OCI-LY7 (cell line): ENCODE measurements around the gene DTNB.

Source experiments
- EZH2phosphoT487 ChIP-seq: fragments of 200-600 bp; sonication (generic); IDR thresholded peaks from 2 replicates; pipeline ENCODE4 v1.6.1; 2018; ENCODE audit warnings: low read depth, borderline replicate concordance, mild to moderate bottlenecking, mixed run types, antibody characterized with exemption, low read length, moderate library complexity, mixed read lengths
- TF ChIP-seq, protein P1 (sequence below): fragments of 200-600 bp; sonication (generic); conservative IDR thresholded peaks from 2 replicates; pipeline ENCODE4 v1.5.1; 2014; ENCODE audit warnings: mild to moderate bottlenecking, antibody characterized with exemption, low read length, moderate library complexity, mixed read lengths

DNA sequence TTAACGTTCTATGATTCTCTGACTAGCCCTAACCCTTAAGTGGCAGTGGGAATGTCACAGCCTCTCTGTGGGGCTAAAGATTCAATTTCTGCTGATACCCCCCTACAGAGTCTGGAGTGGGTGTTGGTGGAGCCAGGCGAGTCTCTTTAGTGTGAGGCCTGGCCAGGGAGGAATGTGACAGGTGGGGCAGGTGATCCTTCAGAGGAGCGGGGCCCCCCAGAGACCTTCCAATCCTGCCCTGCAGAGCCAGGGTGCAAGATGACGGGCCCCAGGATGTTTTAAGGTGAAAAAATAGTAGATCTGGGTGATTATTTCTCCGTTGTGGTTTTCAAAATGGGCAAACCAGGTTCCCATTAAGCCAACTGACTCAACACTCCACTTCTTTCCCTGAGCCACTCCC, 303.5 kb downstream of the DTNB start:
- TF ChIP-seq, protein P1, sequence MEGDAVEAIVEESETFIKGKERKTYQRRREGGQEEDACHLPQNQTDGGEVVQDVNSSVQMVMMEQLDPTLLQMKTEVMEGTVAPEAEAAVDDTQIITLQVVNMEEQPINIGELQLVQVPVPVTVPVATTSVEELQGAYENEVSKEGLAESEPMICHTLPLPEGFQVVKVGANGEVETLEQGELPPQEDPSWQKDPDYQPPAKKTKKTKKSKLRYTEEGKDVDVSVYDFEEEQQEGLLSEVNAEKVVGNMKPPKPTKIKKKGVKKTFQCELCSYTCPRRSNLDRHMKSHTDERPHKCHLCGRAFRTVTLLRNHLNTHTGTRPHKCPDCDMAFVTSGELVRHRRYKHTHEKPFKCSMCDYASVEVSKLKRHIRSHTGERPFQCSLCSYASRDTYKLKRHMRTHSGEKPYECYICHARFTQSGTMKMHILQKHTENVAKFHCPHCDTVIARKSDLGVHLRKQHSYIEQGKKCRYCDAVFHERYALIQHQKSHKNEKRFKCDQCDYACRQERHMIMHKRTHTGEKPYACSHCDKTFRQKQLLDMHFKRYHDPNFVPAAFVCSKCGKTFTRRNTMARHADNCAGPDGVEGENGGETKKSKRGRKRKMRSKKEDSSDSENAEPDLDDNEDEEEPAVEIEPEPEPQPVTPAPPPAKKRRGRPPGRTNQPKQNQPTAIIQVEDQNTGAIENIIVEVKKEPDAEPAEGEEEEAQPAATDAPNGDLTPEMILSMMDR: no peak
- TF ChIP-seq EZH2phosphoT487: no peak
